Panc1 (cell line): ENCODE results near the gene GOLGA2.

Experiments
- POLR2AphosphoS5 ChIP-seq: IDR thresholded peaks from 2 replicates; pipeline ENCODE4 v1.6.1; 2012; ENCODE audit warnings: mild to moderate bottlenecking, low read depth, low read length, moderate library complexity
- SIN3A ChIP-seq: IDR thresholded peaks from 2 replicates; pipeline ENCODE4 v1.6.1; 2012; ENCODE audit warnings: low read depth, mild to moderate bottlenecking, low read length, moderate library complexity, borderline replicate concordance; ENCODE audit not compliant: insufficient read depth
- TCF7L2 ChIP-seq: IDR thresholded peaks from 2 replicates; pipeline ENCODE4 v1.6.1; 2011; ENCODE audit warnings: mild to moderate bottlenecking, low read depth, low read length, inconsistent platforms
- TF ChIP-seq, protein P1 (sequence below): fragments of 450-650 bp; IDR thresholded peaks from 2 replicates; pipeline ENCODE4 v1.5.1; 2017; ENCODE audit warnings: mild to moderate bottlenecking
- TF ChIP-seq, protein P2 (sequence below), 2 experiments: IDR thresholded peaks; 2 replicates each; pipeline ENCODE4 v1.6.1; 2011 to 2012; ENCODE audit warnings: low read depth in 2 of 2, control low read depth in 1 of 2, low read length in 1 of 2, mild to moderate bottlenecking in 1 of 2, moderate library complexity in 1 of 2; ENCODE audit not compliant: insufficient read depth in 1 of 2

DNA sequence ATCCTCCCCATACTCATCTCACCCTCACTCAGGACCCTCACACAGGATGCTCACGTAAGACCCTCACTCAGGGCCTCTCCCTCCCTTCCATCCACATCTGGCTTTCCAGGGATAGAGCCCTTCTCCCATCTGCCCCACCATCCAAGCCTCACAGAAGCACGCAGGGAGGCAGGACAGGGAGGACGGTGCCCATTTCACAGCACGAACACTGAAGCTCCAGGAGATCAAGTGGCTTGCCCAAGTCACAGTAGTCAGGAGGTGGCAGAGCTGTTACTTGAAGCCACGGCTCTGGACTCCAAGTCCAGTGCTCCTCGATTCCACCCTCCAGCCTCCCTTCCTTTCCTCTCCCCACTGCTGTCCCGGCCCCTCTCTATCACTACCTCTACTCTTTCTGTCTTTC, 50.9 kb downstream of the GOLGA2 start:
- TF ChIP-seq, protein P1, sequence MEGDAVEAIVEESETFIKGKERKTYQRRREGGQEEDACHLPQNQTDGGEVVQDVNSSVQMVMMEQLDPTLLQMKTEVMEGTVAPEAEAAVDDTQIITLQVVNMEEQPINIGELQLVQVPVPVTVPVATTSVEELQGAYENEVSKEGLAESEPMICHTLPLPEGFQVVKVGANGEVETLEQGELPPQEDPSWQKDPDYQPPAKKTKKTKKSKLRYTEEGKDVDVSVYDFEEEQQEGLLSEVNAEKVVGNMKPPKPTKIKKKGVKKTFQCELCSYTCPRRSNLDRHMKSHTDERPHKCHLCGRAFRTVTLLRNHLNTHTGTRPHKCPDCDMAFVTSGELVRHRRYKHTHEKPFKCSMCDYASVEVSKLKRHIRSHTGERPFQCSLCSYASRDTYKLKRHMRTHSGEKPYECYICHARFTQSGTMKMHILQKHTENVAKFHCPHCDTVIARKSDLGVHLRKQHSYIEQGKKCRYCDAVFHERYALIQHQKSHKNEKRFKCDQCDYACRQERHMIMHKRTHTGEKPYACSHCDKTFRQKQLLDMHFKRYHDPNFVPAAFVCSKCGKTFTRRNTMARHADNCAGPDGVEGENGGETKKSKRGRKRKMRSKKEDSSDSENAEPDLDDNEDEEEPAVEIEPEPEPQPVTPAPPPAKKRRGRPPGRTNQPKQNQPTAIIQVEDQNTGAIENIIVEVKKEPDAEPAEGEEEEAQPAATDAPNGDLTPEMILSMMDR, result no peak
- TF ChIP-seq SIN3A (no peak), POLR2AphosphoS5 (no peak), TCF7L2 (no peak)
- TF ChIP-seq, protein P2, sequence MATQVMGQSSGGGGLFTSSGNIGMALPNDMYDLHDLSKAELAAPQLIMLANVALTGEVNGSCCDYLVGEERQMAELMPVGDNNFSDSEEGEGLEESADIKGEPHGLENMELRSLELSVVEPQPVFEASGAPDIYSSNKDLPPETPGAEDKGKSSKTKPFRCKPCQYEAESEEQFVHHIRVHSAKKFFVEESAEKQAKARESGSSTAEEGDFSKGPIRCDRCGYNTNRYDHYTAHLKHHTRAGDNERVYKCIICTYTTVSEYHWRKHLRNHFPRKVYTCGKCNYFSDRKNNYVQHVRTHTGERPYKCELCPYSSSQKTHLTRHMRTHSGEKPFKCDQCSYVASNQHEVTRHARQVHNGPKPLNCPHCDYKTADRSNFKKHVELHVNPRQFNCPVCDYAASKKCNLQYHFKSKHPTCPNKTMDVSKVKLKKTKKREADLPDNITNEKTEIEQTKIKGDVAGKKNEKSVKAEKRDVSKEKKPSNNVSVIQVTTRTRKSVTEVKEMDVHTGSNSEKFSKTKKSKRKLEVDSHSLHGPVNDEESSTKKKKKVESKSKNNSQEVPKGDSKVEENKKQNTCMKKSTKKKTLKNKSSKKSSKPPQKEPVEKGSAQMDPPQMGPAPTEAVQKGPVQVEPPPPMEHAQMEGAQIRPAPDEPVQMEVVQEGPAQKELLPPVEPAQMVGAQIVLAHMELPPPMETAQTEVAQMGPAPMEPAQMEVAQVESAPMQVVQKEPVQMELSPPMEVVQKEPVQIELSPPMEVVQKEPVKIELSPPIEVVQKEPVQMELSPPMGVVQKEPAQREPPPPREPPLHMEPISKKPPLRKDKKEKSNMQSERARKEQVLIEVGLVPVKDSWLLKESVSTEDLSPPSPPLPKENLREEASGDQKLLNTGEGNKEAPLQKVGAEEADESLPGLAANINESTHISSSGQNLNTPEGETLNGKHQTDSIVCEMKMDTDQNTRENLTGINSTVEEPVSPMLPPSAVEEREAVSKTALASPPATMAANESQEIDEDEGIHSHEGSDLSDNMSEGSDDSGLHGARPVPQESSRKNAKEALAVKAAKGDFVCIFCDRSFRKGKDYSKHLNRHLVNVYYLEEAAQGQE (IDR thresholded peaks at IDR 0.05; ENCODE audit: insufficient read depth in 1 of 2, low read depth in 2 of 2, low read length in 1 of 2), result no peak
